Right atrium auricular region (tissue), 2 donors: ENCODE data around the gene INTS11. TPM values are rescaled to one million over a fixed set of nuclear protein-coding genes. Genes with fewer than 3 reads are reported as not detected.

ENCODE experiments used
- DNase-seq: peaks from one replicate; pipeline ENCODE4 v3.0.0-alpha.2; 2019; ENCODE audit warnings: low spot score
- H3K27ac ChIP-seq, 2 donors: fragments of 200-600 bp; sonication (generic); 1 replicate in 1 of 2; 2 replicates in 1 of 2; pipeline ENCODE4 v1.5.1; 2016 to 2019
- H3K27me3 ChIP-seq, 2 donors: fragments of 200-600 bp; sonication (generic); one replicate each; pipeline versions ENCODE4 v1.5.1 to v1.6.0; 2017 to 2019
- H3K36me3 ChIP-seq: fragments of 200-600 bp; sonication (generic); one replicate; pipeline ENCODE4 v1.5.1; 2016
- H3K4me1 ChIP-seq, 2 donors: fragments of 200-600 bp; sonication (generic); one replicate each; pipeline versions ENCODE4 v1.5.1 to v1.6.0; 2017 to 2019
- H3K4me3 ChIP-seq, 2 donors: fragments of 200-600 bp; sonication (generic); 1 replicate in 1 of 2; 2 replicates in 1 of 2; pipeline ENCODE4 v1.5.1; 2017 to 2019; ENCODE audit warnings: mild to moderate bottlenecking in 1 of 2, moderate library complexity in 1 of 2
- H3K9me3 ChIP-seq, 2 donors: fragments of 200-600 bp; sonication (generic); one replicate each; pipeline ENCODE4 v1.5.1; 2019
- CTCF ChIP-seq, 2 donors: fragments of 200-600 bp; sonication (generic); IDR thresholded peaks; one replicate each; pipeline ENCODE4 v1.5.1; 2019; ENCODE audit warnings: antibody characterized with exemption in 2 of 2
- total RNA-seq, 2 donors: library from RNA; depleted of rRNA; stranded (reverse); fragments of >200 nt; gene quantifications; one replicate each; pipeline ENCODE4 v1.1.0, GENCODE V29; 2016

INTS11 gene
- total RNA-seq, 2 donors from 2014 or later: 59.6 to 65.2 TPM

- DNase-seq: no peak
- peaks cover 6% of the 10 kb centered on the region for H3K36me3 ChIP-seq
- H3K4me3 ChIP-seq: peak overlapping the region; percentile 95 to 96
- TF ChIP-seq CTCF (IDR thresholded peaks at IDR 0.05): no peak
- no peaks in the 10 kb centered on the region for H3K27me3 ChIP-seq
- H3K9me3 ChIP-seq: no peaks in the 10 kb centered on the region
- peaks cover 0 to 49% of the 10 kb centered on the region in 2 donors for H3K4me1 ChIP-seq
- peak overlapping the region; percentile 84 to 89 for H3K27ac ChIP-seq
Observed at GRCh38 chr1:1272341-1273208, 51.9 kb downstream of the INTS11 start.

- Histone ChIP-seq H3K4me1 (peaks cover 0 to 49% of the 10 kb centered on the region in 2 donors), H3K27ac (no peak overlapping the region), H3K27me3 (no peaks in the 10 kb centered on the region), H3K9me3 (no peaks in the 10 kb centered on the region), H3K36me3 (peaks cover 16% of the 10 kb centered on the region), H3K4me3 (peak overlapping the region in 1 of 2 donors; percentile 6)
- no peak for TF ChIP-seq CTCF (IDR thresholded peaks at IDR 0.05)
- DNase-seq: no peak
Observed at GRCh38 chr1:1270813-1271212, 53.6 kb downstream of the INTS11 start.

GRCh38 chr1:1268284-1268682 is 56.2 kb downstream of the INTS11 start:
- TF ChIP-seq CTCF (IDR thresholded peaks at IDR 0.05): no peak
- no peak for DNase-seq
- H3K36me3 ChIP-seq: peaks cover 36% of the 10 kb centered on the region
- H3K27me3 ChIP-seq: no peaks in the 10 kb centered on the region
- H3K9me3 ChIP-seq: no peaks in the 10 kb centered on the region
- no peak overlapping the region for H3K27ac ChIP-seq
- no peak overlapping the region for H3K4me3 ChIP-seq
- peaks cover 0 to 39% of the 10 kb centered on the region in 2 donors for H3K4me1 ChIP-seq

- Histone ChIP-seq H3K4me1 (peaks cover 0 to 35% of the 10 kb centered on the region in 2 donors), H3K27me3 (no peaks in the 10 kb centered on the region), H3K36me3 (peaks cover 41% of the 10 kb centered on the region), H3K9me3 (no peaks in the 10 kb centered on the region), H3K4me3 (no peak overlapping the region), H3K27ac (no peak overlapping the region)
- DNase-seq: no peak
- TF ChIP-seq CTCF (IDR thresholded peaks at IDR 0.05): no peak
Observed at GRCh38 chr1:1267488-1268283, 56.8 kb downstream of the INTS11 start.

GRCh38 chr1:1264868-1265272 is 59.6 kb downstream of the INTS11 start:
- DNase-seq: no peak
- Histone ChIP-seq H3K4me1 (peaks cover 0 to 20% of the 10 kb centered on the region in 2 donors), H3K4me3 (no peak overlapping the region), H3K27me3 (no peaks in the 10 kb centered on the region), H3K9me3 (no peaks in the 10 kb centered on the region), H3K27ac (no peak overlapping the region), H3K36me3 (peaks cover 67% of the 10 kb centered on the region)
- TF ChIP-seq CTCF (IDR thresholded peaks at IDR 0.05): no peak
